Measurements from ENCODE around the gene CABCOCO1.
"Not testable (repeated sequence)": the region's sequence is repeated elsewhere in the genome, so short reads cannot be mapped to it uniquely, and the experiment has no call there.

Gene CABCOCO1

GRCh38 chr10:61701706-61702105, 39.0 kb downstream of the CABCOCO1 start:
- DNase-seq (ENCODE audit: low read depth): no peak
- H3K4me3 ChIP-seq (ENCODE audit: low read depth, low read length): no peak overlapping the region

GRCh38 chr10:61702584-61702983, 39.9 kb downstream of the CABCOCO1 start:
- DNase-seq (ENCODE audit: low read depth): no peak
- H3K4me3 ChIP-seq (ENCODE audit: low read depth, low read length): no peak overlapping the region

- no peak overlapping the region for H3K4me3 ChIP-seq (ENCODE audit: low read depth, low read length)
- no peak for DNase-seq (ENCODE audit: low read depth)
Observed at GRCh38 chr10:61705022-61705613, 42.4 kb downstream of the CABCOCO1 start.

GRCh38 chr10:61708846-61709245, 46.1 kb downstream of the CABCOCO1 start:
- no peak for DNase-seq (ENCODE audit: low read depth)
- no peak overlapping the region for H3K4me3 ChIP-seq (ENCODE audit: low read depth, low read length)

GRCh38 chr10:61712105-61712504, 49.4 kb downstream of the CABCOCO1 start:
- H3K4me3 ChIP-seq (ENCODE audit: low read depth, low read length); DNase-seq (ENCODE audit: low read depth): not testable (repeated sequence)

GRCh38 chr10:61719475-61719874, 56.7 kb downstream of the CABCOCO1 start:
- DNase-seq (ENCODE audit: low read depth); H3K4me3 ChIP-seq (ENCODE audit: low read depth, low read length): not testable (repeated sequence)

GRCh38 chr10:61719906-61720305, 57.2 kb downstream of the CABCOCO1 start:
- DNase-seq (ENCODE audit: low read depth): no peak
- no peak overlapping the region for H3K4me3 ChIP-seq (ENCODE audit: low read depth, low read length)

- no peak for DNase-seq (ENCODE audit: low read depth)
- no peak overlapping the region for H3K4me3 ChIP-seq (ENCODE audit: low read depth, low read length)
Observed at GRCh38 chr10:61721431-61721830, 58.7 kb downstream of the CABCOCO1 start.

- H3K4me3 ChIP-seq (ENCODE audit: low read depth, low read length); DNase-seq (ENCODE audit: low read depth): not testable (repeated sequence)
Observed at GRCh38 chr10:61725221-61725620, 62.5 kb downstream of the CABCOCO1 start.

- DNase-seq (ENCODE audit: low read depth): no peak
- H3K4me3 ChIP-seq (ENCODE audit: low read depth, low read length): no peak overlapping the region
Observed at GRCh38 chr10:61729596-61729995, 66.9 kb downstream of the CABCOCO1 start.

GRCh38 chr10:61730671-61731070, 67.9 kb downstream of the CABCOCO1 start:
- DNase-seq (ENCODE audit: low read depth): no peak
- H3K4me3 ChIP-seq (ENCODE audit: low read depth, low read length): no peak overlapping the region

GRCh38 chr10:61731638-61732037, 68.9 kb downstream of the CABCOCO1 start:
- H3K4me3 ChIP-seq (ENCODE audit: low read depth, low read length): no peak overlapping the region
- no peak for DNase-seq (ENCODE audit: low read depth)

GRCh38 chr10:61732629-61733278, 70.0 kb downstream of the CABCOCO1 start:
- H3K4me3 ChIP-seq (ENCODE audit: low read depth, low read length): no peak overlapping the region
- DNase-seq (ENCODE audit: low read depth): no peak

- peak; percentile 8 for DNase-seq (ENCODE audit: low read depth)
- no peak overlapping the region for H3K4me3 ChIP-seq (ENCODE audit: low read depth, low read length)
Observed at GRCh38 chr10:61733358-61733940, 70.7 kb downstream of the CABCOCO1 start.

- no peak overlapping the region for H3K4me3 ChIP-seq (ENCODE audit: low read depth, low read length)
- no peak for DNase-seq (ENCODE audit: low read depth)
Observed at GRCh38 chr10:61735882-61736281, 73.2 kb downstream of the CABCOCO1 start.

- not testable (repeated sequence) for H3K4me3 ChIP-seq (ENCODE audit: low read depth, low read length); DNase-seq (ENCODE audit: low read depth)
Observed at GRCh38 chr10:61737455-61737854, 74.7 kb downstream of the CABCOCO1 start.

- no peak overlapping the region for H3K4me3 ChIP-seq (ENCODE audit: low read depth, low read length)
- DNase-seq (ENCODE audit: low read depth): no peak
Observed at GRCh38 chr10:61742812-61743211, 80.1 kb downstream of the CABCOCO1 start.

GRCh38 chr10:61744469-61744868, 81.7 kb downstream of the CABCOCO1 start:
- no peak overlapping the region for H3K4me3 ChIP-seq (ENCODE audit: low read depth, low read length)
- no peak for DNase-seq (ENCODE audit: low read depth)

GRCh38 chr10:61746377-61746776, 83.6 kb downstream of the CABCOCO1 start:
- no peak overlapping the region for H3K4me3 ChIP-seq (ENCODE audit: low read depth, low read length)
- no peak for DNase-seq (ENCODE audit: low read depth)

GRCh38 chr10:61747307-61747706, 84.6 kb downstream of the CABCOCO1 start:
- no peak overlapping the region for H3K4me3 ChIP-seq (ENCODE audit: low read depth, low read length)
- no peak for DNase-seq (ENCODE audit: low read depth)

- DNase-seq (ENCODE audit: low read depth): no peak
- no peak overlapping the region for H3K4me3 ChIP-seq (ENCODE audit: low read depth, low read length)
Observed at GRCh38 chr10:61749291-61749690, 86.6 kb downstream of the CABCOCO1 start.

Data from skeletal muscle cell (primary cell).